Mucosa of gallbladder (tissue), 1 donor: ENCODE data around the gene AADACL3. TPM values are rescaled to one million over a fixed set of nuclear protein-coding genes. Genes with fewer than 3 reads are reported as not detected.
A peak's percentile ranks its signal among the peaks of the same experiment; 100 is the strongest.
"Not testable (repeated sequence)": the region's sequence is repeated elsewhere in the genome, so short reads cannot be mapped to it uniquely, and the experiment has no call there.

ENCODE experiments used
- DNase-seq: peaks from one replicate; pipeline ENCODE4 v3.0.0-alpha.2; 2020; ENCODE audit warnings: low spot score
- total RNA-seq: library from RNA; stranded (reverse); gene quantifications from one replicate; pipeline ENCODE4 v1.2.1, GENCODE V29; 2021
- donor health status: DM: no; HTN: no; CAD: no.

AADACL3 gene
- total RNA-seq, 1 donor from 2014 or later, result not detected

DNA sequence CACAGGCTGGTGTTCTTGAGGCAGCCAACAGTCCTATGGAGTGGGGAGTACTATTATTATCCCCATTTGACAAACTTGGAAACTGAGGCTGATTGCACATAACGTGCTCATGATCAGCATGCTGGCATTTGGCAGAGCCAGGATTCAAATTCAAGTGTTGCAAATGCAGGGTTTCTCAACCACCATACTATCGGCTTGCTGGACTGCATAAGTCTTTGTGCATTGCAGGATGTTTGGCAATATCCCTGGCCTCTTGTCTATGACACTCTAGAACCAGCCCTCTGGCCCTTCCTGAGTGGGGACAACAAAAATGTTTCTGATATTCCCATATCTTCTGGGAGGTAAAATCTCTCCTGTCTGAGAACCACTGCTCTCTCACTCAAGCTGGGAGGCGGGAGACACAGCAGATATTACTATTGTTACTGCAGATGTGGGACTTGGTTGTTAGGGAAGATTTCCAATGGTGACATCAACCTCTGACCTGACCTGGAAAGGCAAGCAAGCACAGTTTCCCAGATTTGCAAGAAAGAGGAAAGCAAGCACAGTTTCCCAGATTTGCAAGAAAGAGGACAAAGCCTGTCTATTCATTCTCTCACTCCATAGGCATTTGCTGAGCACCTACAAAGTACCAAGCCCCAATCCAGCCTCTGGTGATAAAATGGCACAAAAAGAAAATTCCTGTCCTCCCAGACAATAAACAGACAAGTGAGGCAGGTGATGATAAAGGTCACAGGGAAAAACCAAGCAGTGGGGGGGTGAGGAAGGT, 1.0 kb upstream of the AADACL3 start:
- DNase-seq, result no peak

DNA sequence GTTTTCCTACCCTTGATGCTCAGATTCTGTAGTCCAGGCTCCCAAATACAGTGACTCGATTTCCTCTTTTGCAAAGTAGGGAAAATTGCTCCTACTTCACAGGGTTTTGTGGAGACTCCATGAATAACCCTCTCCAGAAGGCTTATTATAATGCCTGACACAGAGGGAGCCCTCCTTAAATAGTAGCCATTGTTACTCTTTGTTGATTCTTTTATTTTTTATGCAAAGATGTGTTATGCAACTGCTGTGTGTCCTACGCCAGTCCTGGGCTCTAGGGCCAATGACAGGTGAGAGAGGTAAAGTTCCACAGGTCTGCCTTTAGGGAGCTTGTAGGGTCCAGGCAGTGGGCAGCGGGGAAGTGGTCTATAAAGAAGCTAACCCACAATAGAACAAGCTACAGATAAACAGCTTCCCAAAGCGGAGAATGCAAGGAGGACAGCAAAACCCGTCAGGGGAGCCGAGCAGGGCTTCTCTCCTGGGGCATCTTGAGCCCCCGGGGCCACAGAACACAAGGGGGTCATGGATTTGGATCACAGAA, 1.5 kb downstream of the AADACL3 start:
- no peak for DNase-seq

DNA sequence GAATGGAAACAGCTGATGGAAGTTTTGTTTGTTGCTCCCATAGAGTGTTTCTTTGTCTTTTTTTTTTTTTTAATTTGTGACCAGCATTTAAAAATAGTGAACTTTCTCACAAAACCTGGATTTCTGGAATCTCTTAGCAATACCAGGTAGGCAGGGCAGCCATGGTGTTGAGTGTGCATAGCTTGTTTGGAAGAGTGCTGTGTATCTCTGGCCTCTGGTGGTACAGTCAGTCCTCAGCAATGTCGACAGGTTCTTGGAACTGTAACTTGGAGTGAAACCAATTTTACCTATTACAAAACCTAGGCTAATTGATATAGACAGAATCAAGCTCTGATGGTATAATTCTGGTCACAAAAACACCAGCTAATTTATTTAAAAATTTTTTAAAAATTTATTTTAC, 6.7 kb downstream of the AADACL3 start:
- no peak for DNase-seq

DNA sequence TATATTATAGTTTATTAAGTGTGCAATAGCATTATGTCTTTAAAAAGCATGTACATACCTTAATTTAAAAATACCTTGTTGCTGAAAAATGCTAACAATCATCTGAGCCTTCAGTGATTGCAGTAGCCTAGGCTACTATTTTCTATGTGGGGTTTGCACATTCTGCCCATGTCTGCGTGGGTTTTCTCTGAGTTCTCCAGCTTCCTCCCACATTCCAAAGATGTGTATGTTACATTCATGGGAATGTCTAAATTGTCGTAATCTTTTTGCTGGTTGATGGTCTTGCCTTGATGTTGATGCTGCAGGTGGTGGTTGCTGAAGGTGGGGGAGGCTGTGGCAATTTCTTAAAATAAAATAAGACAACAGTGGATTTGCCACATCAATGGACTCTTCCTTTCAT, 12.5 kb downstream of the AADACL3 start:
- DNase-seq, result no peak

DNA sequence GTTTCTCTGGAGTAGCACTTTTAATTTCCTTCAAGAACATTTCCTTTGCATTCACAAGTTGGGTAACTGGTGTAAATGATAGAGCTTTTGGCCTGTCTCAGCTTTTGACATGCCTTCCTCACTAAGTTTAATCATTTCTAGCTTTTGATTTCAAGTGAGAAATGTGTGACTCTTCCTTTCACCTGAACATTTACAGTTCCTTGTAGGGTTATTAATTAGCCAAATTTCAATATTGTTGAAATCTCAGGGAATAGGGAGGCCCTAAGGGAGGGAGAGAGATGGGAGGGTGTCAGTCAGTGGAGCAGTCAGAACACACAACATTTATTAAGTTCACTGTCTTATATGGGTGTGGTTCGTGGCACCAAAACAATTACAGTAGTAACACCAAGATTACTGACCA, 14.2 kb downstream of the AADACL3 start:
- peak; percentile 19 for DNase-seq

DNA sequence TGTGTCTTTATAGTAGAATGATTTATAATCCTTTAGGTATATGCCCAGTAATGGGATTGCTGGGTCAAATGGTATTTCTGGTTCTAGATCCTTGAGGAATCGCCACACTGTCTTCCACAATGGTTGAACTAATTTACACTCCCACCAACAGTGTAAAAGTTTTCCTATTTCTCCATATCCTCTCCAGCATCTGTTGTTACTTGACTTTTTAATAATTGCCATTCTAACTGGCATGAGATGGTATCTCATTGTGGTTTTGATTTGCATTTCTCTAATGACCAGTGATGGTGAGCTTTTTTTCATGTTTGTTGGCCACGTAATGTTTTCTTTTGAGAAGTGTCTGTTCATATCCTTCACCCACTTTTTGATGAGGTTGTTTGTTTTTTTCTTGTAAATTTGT, 15.2 kb downstream of the AADACL3 start:
- not testable (repeated sequence) for DNase-seq

DNA sequence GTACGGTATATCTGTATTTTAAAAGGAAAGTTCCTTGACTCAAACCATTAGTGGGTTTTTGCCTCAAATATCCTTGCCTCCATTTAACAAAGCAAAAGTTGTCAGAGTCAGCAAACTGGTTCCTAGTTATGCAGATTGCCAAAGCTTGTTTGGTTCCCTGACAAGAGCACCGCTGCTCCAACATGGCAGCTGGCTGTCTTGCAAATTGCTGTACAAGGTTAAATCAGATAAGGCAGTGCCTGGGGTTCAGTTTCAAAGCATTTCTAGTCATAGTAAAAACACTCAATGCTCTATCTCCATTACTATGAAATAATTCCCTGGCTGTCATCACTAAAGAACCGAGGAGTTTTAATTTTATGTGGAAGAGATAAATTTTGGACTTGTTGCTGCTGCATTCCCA, 18.7 kb downstream of the AADACL3 start:
- no peak for DNase-seq

DNA sequence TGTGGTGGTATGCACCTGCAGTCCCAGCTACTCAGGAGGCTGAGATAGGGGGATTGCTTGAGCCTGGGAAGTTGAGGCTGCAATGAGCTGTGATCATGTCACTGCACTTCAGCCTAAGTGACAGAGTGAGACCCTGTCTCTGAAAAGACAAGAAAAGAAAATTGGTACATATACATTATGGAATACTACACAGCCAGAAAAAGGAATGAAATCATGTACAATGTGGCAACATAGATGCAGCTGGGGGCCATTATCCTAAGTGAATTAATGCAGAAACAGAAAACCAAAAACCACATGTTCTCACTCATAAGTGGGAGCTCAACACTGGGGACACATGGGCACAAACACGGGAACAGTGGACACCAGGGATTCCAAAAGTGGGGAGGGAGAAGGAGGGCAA, 23.0 kb downstream of the AADACL3 start:
- DNase-seq, result no peak

DNA sequence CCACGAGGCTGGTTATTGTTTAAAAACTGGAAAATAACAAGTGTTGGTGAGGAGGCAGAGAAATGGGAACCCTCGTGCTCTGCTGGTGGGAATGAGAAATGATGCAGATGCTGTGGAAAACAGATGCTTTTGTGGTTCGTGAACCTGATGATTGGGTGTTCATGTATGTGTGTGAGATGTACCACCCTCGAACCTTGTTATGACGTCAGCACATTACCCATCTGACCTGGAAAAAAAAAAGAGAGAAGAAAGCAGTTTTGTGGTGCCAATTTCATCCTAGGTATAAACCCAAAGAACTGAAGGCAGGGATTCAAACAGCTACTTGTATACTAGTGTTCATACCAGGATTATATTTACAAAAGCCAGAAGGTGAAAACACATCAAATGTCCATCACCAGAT, 23.7 kb downstream of the AADACL3 start:
- no peak for DNase-seq

DNA sequence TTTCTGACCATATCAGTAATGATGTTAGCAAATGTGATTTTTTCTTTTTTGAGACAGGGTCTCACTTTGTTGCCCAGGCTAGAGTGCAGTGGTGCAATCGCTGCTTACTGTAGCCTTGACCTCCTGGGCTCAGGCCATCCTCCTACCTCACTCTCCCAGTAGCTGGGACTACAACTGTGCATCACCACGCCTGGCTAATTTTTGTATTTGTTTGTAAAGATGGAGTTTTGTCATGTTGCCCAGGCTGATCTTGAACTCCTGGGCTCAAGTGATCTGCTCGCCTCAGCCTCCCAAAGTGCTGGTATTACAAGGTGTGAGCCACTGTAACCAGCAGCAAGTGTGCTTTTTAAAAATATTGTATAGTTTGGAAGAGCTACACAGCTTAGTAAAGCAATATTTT, 26.0 kb downstream of the AADACL3 start:
- no peak for DNase-seq

DNA sequence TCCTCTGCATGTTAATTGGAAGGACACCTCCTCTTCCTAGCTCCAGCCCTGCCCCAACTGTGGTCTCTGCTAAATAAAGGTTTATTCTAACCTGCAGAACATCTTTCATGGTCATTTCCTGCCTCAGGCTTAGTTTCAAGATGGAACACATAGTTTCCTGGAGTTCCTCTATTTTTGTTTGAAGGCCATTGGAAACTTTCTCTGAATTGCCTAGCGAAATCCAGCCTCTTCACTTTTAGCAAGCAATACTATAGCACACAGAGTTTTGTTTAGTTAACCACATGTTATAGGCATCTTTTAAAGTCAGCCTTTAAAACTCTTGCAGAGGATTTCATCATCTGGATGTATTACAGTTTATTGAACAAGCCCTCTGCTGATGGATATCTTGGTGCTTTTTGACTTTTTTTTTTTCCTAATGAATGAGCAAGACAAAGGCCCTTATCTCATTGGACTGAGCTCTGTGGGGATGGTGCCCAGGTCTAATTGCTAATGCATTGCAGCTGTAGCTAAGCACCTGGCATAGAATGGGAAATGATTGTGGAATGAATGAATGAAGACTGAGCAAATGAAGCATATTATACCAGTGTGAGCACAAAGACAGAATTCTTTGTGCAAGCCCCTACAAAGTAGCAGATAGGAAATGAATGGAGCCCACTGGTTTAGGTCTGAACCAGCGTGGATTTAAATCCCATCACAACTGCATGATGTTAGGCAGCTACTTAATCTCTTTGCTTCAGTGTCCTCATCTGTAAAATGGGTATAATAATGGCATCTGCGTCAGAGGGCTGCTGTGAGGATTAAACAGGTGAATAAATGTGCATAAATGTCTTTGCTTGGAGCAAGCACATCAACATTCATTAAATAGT, 29.4 kb downstream of the AADACL3 start:
- no peak for DNase-seq

DNA sequence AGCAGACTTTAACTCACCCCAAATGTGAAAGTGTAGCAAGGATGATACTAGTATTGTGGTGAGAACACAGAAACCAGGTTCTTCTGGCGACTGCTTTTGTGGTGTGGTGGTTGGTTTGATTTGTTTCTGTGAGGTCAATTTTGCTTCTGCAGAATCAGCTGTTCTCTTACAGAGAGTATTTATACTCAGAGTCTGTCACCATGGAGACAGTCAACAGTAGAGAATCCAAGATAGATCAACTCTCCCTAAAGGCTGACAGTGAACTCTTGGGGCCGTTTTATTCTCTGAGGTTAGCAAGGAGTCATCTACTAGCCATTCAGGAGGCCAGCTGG, 30.0 kb downstream of the AADACL3 start, which contains the start of gene CFAP107:
TSS of gene CFAP107 (plus strand) at position 209 of the 332 bp plus-strand sequence. CDS start 231 bp downstream, outside the sequence.
- DNase-seq, result no peak

DNA sequence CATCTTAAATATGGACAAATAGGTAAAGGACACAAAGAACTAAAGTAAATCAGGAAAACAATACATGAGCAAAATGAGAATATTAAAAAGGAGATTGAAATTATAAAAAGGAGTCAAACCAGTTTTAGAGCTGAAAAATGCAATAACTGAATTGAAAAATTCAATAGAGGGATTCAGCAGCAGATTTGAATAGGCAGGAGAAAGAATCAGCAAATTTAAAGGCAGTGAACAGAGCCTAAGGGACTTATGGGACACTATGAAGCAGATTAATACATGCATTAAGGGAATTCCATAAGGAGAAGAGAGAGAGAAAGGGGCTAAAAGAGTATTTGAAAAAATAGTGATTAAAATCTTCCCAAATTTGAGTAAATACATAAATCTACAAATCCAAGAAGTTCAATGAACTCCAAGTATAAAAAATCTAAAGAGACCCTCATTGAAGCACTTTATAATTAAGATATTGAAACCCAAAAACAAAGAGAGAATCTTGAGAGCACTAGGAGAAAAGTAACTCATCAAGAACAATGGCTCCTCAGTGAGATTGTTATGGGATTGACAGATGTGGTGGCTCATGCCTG, 33.0 kb downstream of the AADACL3 start:
- DNase-seq, result no peak

DNA sequence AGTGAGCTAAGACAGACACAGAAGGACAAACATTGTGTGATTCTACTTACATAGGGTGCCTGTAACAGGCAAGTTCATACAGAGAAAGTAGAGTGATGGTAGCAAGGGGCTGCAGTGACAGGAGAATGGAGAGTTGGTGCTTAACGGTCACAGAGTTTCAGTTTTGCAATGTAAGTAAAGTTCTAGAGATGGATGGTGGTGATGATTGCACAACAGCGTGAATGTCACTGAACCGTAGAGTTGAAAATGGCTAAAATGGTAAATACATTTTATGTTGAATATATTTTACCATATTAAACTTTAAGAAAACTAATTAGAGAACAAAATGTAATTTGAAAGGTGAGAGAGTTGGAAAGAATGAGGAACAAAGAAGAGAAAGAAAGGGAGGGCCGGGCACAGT, 38.8 kb downstream of the AADACL3 start:
- DNase-seq, result no peak

DNA sequence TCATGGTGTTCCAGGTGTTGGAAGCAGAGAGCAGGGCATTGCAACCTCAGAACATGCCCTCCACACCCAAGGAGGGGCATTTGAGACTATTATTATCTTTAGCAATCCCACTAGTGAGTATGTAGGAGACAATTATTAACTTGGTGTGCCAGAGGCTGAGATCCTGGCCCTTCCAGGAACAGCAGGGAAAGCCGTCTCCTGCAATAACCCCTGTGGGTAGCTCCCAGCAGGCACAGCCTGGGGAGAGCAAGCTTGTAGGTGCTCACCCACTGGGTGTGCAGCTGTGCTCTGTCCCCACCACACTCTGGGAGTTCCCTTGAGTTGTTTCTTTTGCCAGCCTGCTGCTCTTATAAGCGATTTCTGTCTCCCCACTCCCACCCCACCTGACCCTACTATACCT, 40.4 kb downstream of the AADACL3 start:
- no peak for DNase-seq

DNA sequence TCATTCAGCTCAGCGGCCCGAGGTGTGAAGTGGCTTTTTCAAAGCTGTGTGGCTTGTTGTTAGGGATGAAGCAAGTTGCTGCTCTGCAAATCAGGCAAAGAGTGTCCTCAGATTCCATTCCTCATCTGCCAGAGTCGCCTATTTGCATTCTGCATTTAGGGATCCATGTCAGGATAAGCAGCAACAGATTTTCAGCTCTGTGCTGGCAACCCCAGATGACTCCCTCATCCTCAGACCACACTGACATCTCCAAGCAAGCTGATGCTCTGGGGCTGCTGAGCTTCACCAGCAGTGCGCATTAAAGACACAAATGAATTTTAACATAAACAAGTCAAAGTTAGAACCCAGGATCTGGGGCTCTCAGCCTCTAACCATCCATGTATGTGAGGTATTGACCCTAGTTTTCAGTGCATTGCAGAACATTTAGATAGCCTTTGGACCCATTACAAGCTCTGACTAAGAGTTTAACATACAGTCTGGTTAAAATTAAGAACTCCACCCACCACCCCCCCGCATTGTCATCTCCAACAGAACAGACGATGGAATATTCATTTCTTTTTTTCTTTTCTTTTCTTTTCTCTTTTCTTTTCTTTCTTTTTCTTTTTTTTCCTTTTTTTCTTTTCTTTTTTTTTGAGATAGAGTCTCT, 41.0 kb downstream of the AADACL3 start:
- no peak for DNase-seq

DNA sequence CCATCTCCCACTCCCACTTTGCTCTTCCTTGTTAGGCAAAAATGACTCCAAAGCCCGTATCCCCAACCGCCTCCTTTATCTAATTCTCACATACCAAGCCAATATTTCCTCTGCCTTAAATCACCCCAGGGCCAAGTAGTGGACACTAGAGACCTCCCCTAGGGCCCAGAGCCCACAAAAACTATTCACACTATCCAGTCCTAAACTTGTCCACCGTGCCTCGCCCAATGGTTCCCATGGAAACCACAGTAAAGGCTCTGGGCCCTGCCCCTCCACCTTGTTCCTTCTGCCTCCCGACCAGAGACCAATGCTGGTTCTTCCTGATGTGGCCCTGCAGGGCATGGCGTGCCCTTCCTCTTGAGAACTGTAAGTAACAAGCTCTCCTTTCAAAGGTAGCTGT, 41.9 kb downstream of the AADACL3 start:
- DNase-seq, result no peak

DNA sequence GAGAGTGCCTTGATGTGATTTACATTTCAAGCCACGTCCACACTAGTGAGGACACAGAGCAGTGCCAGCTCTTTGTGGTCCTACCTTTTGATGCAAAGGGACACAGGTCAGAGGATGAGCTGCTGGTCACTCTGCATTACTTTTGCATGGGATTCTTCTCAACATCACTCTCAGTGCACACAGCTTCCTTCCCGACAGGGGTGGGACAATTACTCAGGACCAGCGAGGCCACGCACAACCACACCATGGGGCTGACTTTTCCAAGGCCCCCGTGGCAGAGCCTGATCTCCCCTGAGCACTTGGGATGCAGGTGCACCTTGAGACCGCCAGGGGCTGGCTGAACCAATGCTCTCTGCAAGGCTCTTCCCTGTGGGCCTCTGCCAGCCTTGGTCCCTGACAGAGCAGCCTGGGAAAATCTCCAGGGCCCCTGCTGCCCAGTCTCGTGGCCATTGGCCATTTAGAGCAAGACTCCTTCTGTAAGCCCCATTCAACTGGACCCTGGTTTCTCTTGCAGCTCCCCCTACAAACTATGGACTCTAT, 44.4 kb downstream of the AADACL3 start:
- DNase-seq, result no peak

DNA sequence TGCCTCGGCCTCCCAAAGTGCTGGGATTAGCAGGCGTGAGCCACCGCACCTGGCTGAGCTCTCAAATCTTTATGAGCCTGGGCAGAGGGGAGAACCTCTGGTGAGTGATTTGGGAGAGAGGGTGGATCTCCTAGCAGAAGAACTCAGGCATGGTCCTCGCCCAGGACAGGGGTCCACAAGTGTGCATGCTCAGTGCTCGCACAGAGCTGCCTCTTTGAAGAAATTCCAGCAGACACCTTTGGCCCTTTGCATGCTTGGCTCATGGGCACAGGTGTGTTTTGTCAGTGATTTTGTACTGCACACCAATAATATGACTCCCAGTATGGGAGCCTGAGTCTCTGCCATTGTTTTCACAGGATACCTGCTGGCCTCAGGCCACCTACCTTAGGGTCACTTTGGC, 45.9 kb downstream of the AADACL3 start:
- no peak for DNase-seq

DNA sequence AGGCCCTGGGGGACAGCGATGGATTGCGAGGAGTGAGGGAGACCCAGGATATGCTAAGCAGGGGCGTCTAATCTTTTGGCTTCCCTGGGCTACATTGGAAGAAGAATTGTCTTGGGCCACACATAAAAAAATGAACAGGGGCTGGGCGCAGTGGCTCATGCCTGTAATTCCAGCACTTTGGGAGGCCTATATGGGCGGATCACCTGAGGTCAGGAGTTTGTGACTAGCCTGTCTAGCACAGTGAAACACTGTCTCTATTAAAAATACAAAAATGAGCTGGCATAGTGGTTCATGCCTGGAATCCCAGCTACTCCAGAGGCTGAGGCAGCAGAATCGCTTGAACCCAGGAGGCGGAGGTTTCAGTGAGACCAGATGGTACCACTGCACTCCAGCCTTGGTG, 46.9 kb downstream of the AADACL3 start:
- no peak for DNase-seq

DNA sequence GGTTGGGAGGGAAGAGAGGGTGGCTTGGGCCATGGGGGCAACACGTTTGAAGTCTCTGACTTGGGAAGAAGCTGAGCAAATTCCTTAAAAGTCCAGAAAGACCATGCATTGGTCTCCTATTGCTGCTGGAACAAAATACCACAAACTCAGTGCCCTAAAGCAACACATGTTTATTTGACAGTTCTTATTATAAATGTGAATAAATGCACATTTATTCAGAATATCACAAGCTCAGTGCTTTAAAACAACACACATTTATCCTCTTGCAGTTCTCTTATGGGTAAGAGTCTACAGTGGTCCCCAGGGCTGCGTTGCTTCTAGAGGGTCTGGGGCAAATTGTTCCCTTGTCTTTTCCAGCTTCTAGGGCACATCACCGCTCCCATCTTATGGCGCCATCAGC, 47.6 kb downstream of the AADACL3 start:
- no peak for DNase-seq

DNA sequence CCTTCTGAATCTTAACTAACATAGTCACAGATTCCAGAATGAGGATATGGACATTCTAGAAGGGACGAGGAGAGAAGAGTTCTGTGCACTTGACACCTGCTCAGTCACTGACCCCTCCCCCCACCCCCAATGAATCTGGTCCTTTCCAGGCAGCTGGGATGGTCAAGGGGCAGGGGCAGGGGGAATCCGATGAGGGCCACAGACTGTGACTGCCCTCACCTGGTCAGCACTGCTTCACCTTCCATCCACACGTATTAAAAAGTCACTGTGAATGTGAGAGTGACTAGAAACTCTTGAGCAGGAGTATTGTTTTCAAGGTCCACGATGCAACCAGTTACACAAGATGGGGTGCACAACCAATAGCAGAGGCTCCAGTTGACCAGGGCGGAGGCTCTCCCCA, 48.1 kb downstream of the AADACL3 start:
- no peak for DNase-seq
